ENCODE data around the gene EIF4EBP2.

EIF4EBP2 gene

GRCh38 chr10:70462349-70462984 is 58.5 kb downstream of the EIF4EBP2 start:
- DNase-seq: no peak

- no peak for DNase-seq
Observed at GRCh38 chr10:70465278-70465677, 61.3 kb downstream of the EIF4EBP2 start.

GRCh38 chr10:70465832-70466231 is 61.9 kb downstream of the EIF4EBP2 start:
- DNase-seq: no peak

GRCh38 chr10:70466951-70467350 is 63.0 kb downstream of the EIF4EBP2 start:
- no peak for DNase-seq

- DNase-seq: no peak
Observed at GRCh38 chr10:70472799-70473454, 69.0 kb downstream of the EIF4EBP2 start.

GRCh38 chr10:70474780-70475179 is 70.8 kb downstream of the EIF4EBP2 start:
- DNase-seq: no peak

GRCh38 chr10:70475661-70476060 is 71.7 kb downstream of the EIF4EBP2 start:
- no peak for DNase-seq

GRCh38 chr10:70476249-70477035 is 72.5 kb downstream of the EIF4EBP2 start:
- DNase-seq: no peak

GRCh38 chr10:70477661-70478162 is 73.8 kb downstream of the EIF4EBP2 start:
- peak; percentile 83 for DNase-seq

Data from activated naive CD4-positive, alpha-beta T cell treated with anti-CD3 and anti-CD28 coated beads, Interleukin-2, amount 50 U/mL, for 16 hours (primary cell).